ENCODE measurements around the gene CRB3. TPM values are rescaled to one million over a fixed set of nuclear protein-coding genes. Genes with fewer than 3 reads are reported as not detected.

The CRB3 gene
- total RNA-seq, 2 experiments from 2014 or later = 1.2 to 2.9 TPM

- CTCF ChIA-PET (ENCODE audit: unreplicated experiment) = no interaction called here
- Histone ChIP-seq H3K4me3 (ENCODE audit: low read depth, low read length, poor library complexity, severe bottlenecking) (no peak overlapping the region), H3K36me3 (ENCODE audit: insufficient read depth, low read length) (peaks cover 86% of the 10 kb centered on the region), H3K9me3 (ENCODE audit: low read length) (no peaks in the 10 kb centered on the region), H4K20me1 (ENCODE audit: insufficient read depth, low read length) (peaks cover 5% of the 10 kb centered on the region; the same call in 1 of the 2 replicates), H2AFZ (ENCODE audit: low read length) (no peak overlapping the region), H3K4me2 (ENCODE audit: low read length) (no peak overlapping the region), H3K27ac (ENCODE audit: low read depth, low read length, poor library complexity, severe bottlenecking) (no peak overlapping the region), H3K79me2 (ENCODE audit: insufficient read depth, low read depth, low read length) (peaks cover 14% of the 10 kb centered on the region), H3K9me2 (ENCODE audit: insufficient read depth, low read length) (no peaks in the 10 kb centered on the region), H3K4me1 (ENCODE audit: insufficient read depth, low read length, poor library complexity, severe bottlenecking) (no peaks in the 10 kb centered on the region)
- no peak for TF ChIP-seq CTCF (conservative IDR thresholded peaks at IDR 0.05; ENCODE audit: low read length)
- no peak for TF ChIP-seq EZH2phosphoT487 (IDR thresholded peaks at IDR 0.05; ENCODE audit: borderline replicate concordance, low read depth, low read length)
- POLR2A ChIA-PET = no interaction called here
- BruUV-seq (replicated peaks) = no TSS peak
- DNase-seq (ENCODE audit: low spot score) = no peak
- intact Hi-C loops (cut with micrococcal nuclease; ENCODE audit: unreplicated experiment) = no loop called here
Measured at GRCh38 chr19:6415591-6416190, 48.4 kb upstream of the CRB3 start.

- Histone ChIP-seq H3K9me2 (ENCODE audit: insufficient read depth, low read length) (no peaks in the 10 kb centered on the region), H3K9me3 (ENCODE audit: low read length) (no peaks in the 10 kb centered on the region), H4K20me1 (ENCODE audit: insufficient read depth, low read length) (peaks cover 8% of the 10 kb centered on the region; the same call in 1 of the 2 replicates), H3K4me3 (ENCODE audit: low read depth, low read length, poor library complexity, severe bottlenecking) (no peak overlapping the region), H3K4me2 (ENCODE audit: low read length) (no peak overlapping the region), H3K79me2 (ENCODE audit: insufficient read depth, low read depth, low read length) (peaks cover 26% of the 10 kb centered on the region), H3K27ac (ENCODE audit: low read depth, low read length, poor library complexity, severe bottlenecking) (no peak overlapping the region), H2AFZ (ENCODE audit: low read length) (no peak overlapping the region), H3K36me3 (ENCODE audit: insufficient read depth, low read length) (peaks cover 97% of the 10 kb centered on the region), H3K4me1 (ENCODE audit: insufficient read depth, low read length, poor library complexity, severe bottlenecking) (no peaks in the 10 kb centered on the region)
- POLR2A ChIA-PET = no interaction called here
- CTCF ChIA-PET (ENCODE audit: unreplicated experiment) = no interaction called here
- TF ChIP-seq CTCF (conservative IDR thresholded peaks at IDR 0.05; ENCODE audit: low read length) (no peak), EZH2phosphoT487 (IDR thresholded peaks at IDR 0.05; ENCODE audit: borderline replicate concordance, low read depth, low read length) (no peak)
- no TSS peak for BruUV-seq (replicated peaks)
- intact Hi-C loops (cut with micrococcal nuclease; ENCODE audit: unreplicated experiment) = no loop called here
- no peak for DNase-seq (ENCODE audit: low spot score)
Measured at GRCh38 chr19:6416658-6417405, 47.2 kb upstream of the CRB3 start.

Measured in OCI-LY7 (cell line).